GM12801 (cell line): ENCODE data around the gene RNF144B.

Experiments used
- CTCF ChIP-seq: IDR thresholded peaks from one replicate; pipeline ENCODE4 v1.5.1; 2011; ENCODE audit warnings: control low read depth; ENCODE audit not compliant: insufficient read length; ENCODE audit errors: extremely low read depth

RNF144B gene

GRCh38 chr6:18507561-18507960, 120.4 kb downstream of the RNF144B start:
- TF ChIP-seq CTCF, result no peak

GRCh38 chr6:18509871-18510643, 122.9 kb downstream of the RNF144B start:
- no peak for TF ChIP-seq CTCF

GRCh38 chr6:18510644-18511033, 123.5 kb downstream of the RNF144B start:
- TF ChIP-seq CTCF, result no peak

GRCh38 chr6:18511211-18511610, 124.1 kb downstream of the RNF144B start:
- no peak for TF ChIP-seq CTCF

- TF ChIP-seq CTCF, result no peak
These were observed 126.2 kb downstream of the RNF144B start for GRCh38 chr6:18513253-18513798.

- TF ChIP-seq CTCF, result no peak
These were observed 127.0 kb downstream of the RNF144B start for GRCh38 chr6:18514180-18514579.

GRCh38 chr6:18515767-18516166, 128.6 kb downstream of the RNF144B start:
- no peak for TF ChIP-seq CTCF
